Measurements from ENCODE around the gene SLC15A3. TPM values are rescaled to one million over a fixed set of nuclear protein-coding genes. Genes with fewer than 3 reads are reported as not detected.

SLC15A3 gene
- polyA plus RNA-seq, 4 donors, result 19.1 to 24.5 (median 20.6) TPM

DNA sequence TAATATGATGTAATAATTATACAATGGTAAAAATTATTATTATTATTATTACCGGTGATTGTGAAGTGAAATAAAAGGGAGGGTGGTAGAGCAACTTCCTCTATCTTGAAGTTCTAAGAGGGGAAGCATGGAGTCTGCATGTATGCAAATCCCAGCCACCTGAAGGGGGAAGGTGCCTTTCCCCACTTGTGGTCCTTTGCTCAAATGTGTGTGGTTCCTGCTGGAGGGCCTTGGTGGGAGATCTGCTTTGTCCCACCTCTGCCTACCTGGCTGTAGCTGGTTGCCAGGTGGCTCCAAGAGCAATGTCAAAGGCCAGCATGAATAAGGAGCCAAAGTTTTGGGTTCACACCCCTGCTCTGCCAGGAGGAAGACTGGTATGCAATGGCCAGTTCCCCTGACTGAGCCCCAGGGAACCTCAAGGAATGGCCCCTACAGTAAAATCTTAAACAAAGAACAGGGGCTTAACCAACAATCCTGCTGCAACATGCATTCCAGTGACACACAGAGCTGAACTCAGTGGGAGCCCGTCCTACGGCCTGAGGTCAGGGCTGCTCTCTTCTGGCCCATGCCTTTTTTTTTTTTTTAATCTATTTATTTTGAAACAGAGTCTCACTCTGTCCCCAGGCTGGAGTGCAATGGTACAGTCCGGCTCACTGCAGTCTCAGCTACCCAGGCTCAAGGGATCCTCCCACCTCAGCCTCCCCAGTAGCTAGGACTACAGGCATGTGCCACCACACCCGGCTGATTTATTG is 19.2 kb downstream of the SLC15A3 start:
- DNase-seq (ENCODE audit: low read depth in 4 of 4, low spot score in 2 of 4), result no peak

- no peak for DNase-seq (ENCODE audit: low read depth in 4 of 4, low spot score in 2 of 4)
These were observed 20.1 kb downstream of the SLC15A3 start for GRCh38 chr11:60931917-60932316.

- no peak for DNase-seq (ENCODE audit: low read depth in 4 of 4, low spot score in 2 of 4)
These were observed 21.6 kb downstream of the SLC15A3 start for GRCh38 chr11:60930394-60930793.

- DNase-seq (ENCODE audit: low read depth in 4 of 4, low spot score in 2 of 4), result no peak
These were observed 22.2 kb downstream of the SLC15A3 start for GRCh38 chr11:60929764-60930163.

DNA sequence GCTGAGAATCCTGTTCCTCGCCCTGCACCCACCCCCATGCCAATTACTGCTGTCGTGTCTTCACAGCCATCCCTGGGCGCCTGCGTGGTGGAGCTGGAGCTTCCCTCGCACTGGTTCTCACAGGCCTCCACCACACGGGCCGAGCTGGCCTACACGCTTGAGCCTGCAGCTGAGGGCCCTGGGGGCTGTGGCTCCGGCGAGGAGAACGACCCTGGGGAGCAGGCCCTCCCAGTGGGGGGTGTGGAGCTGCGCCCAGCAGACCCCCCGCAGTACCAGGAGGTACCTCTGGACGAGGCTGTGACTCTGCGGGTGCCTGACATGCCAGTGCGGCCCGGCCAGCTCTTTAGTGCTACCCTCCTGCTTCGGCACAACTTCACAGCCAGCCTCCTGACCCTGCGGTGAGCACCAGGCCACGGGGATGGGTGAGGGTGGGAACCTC is 23.4 kb downstream of the SLC15A3 start:
- DNase-seq (ENCODE audit: low read depth in 4 of 4, low spot score in 2 of 4), result no peak

DNA sequence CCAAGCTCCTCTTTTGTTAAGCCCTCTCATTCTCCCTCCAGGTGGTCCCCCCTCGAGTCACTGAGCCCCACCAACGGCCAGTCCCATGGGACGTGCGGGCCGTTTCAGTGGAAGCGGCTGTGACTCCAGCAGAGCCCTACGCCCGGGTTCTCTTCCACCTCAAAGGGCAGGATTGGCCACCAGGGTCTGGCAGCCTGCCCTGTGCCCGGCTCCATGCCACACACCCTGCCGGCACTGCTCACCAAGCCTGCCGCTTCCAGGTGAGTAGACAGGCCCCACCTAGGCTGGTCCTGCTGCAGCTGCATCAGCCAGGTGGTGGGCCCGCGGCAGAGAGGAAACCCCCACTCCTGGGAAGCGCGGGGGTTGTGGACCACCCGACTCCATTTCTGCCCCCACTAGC is 24.4 kb downstream of the SLC15A3 start:
- no peak for DNase-seq (ENCODE audit: low read depth in 4 of 4, low spot score in 2 of 4)

GRCh38 chr11:60927061-60927592 is 24.8 kb downstream of the SLC15A3 start:
- no peak for DNase-seq (ENCODE audit: low read depth in 4 of 4, low spot score in 2 of 4)

DNA sequence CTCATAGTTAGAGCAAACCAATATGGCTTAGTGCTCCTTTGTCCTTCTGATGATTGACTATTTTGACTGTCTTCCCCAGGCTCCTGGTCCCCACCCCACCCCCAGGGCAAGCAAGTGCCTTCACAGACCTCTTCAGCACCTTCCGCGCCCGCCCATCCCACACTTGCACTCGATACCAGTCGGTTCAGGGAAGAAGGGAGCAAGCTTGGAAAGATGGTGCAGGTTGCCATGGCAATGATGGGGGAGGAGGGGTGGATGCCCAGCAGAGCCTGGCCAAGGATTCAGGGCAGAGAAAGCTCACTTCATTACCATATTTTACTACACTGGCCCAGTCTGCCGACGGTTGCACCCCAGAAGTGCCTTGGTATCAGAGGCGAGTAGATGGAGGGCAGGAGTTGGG is 25.5 kb downstream of the SLC15A3 start:
- no peak for DNase-seq (ENCODE audit: low read depth in 4 of 4, low spot score in 2 of 4)

DNA sequence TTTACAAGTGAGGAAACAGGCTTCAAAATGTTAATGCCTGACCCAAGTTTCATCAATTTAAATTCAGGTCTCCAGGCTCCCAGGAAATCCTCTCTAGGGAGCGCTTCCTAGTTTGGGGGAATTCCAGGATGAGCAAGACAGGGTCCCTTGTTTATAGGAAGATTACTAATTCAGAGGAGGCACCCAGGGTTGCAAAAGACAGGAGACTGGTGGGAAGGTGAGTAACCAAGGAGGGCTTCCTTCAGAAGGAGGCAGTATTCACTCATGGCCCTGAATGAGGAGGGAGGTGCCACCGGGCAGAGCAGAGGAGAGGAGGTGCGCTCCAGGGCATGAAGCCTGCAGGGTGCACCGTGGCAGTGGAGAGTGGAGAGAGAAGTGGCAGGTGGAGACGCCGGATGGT is 26.1 kb downstream of the SLC15A3 start:
- no peak for DNase-seq (ENCODE audit: low read depth in 4 of 4, low spot score in 2 of 4)

- DNase-seq (ENCODE audit: low read depth in 4 of 4, low spot score in 2 of 4), result no peak
These were observed 26.8 kb downstream of the SLC15A3 start for GRCh38 chr11:60924906-60925853.

DNA sequence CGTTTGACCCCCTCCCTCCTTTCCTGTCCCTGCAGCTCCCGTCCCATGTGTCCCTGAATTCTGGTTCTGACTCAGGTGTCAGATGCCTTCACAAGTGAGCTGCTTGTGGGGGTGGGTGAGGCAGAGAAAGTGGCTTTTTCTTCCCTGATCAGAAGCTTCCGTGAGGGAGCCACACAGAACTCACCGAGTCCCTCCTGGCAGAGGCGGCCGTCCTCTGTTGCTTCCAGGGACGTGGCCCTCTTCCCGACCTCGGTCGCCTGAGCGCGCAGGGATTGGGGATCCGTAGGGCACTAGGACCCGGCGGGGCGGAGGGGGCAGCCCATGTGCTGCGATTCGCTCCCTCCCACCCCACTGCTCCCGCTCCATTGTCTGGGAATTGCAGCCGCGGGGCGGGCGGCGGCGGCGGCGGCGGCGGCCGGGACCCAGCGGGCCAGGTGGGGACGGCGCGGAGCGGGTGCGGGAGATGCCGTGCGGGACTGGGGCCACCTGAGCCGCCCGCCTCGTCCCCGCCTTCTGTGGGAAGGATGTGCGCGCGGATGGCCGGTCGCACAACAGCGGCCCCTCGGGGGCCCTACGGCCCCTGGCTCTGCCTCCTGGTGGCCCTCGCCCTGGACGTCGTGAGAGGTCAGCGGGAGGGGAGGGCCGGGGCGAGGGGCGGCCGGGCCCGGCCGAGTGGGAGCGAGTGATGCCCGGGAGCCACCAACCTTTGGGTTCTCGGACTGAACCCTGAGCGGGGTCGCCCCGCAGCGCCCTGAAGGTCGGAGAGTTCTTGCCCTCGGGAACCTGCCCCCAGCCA is 27.7 kb downstream of the SLC15A3 start, which contains the start of gene TMEM132A:
Gene TMEM132A, plus strand, starts transcription at position 351 of the 796 bp plus-strand sequence. Its CDS starts 174 bp downstream, at position 525.
- DNase-seq (ENCODE audit: low read depth in 4 of 4, low spot score in 2 of 4), result peak in 1 of 4 donors; percentile 52

- no peak for DNase-seq (ENCODE audit: low read depth in 4 of 4, low spot score in 2 of 4)
These were observed 28.2 kb downstream of the SLC15A3 start for GRCh38 chr11:60923800-60924109.

- DNase-seq (ENCODE audit: low read depth in 4 of 4, low spot score in 2 of 4), result no peak
These were observed 28.6 kb downstream of the SLC15A3 start for GRCh38 chr11:60923326-60923725.

DNA sequence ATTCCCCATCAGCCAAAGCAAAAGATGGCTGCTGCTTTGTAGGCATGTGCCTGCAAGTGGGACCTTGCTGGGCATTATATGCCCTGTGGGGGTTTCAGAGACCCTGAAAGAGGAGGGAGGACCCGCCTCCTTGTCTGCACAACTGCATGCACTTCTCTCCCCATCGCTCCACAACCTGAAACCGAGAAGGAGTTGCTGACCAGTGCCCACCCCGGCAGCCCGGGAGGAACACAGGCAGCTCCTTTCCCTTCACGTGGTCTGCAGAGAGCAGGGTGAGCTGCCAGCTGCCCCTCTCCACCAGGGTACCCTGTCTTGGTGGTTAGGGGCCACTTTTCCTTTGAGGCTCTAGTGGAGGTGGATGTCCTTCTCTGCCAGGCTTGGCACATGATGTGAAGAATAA is 29.1 kb downstream of the SLC15A3 start:
- DNase-seq (ENCODE audit: low read depth in 4 of 4, low spot score in 2 of 4), result no peak

DNA sequence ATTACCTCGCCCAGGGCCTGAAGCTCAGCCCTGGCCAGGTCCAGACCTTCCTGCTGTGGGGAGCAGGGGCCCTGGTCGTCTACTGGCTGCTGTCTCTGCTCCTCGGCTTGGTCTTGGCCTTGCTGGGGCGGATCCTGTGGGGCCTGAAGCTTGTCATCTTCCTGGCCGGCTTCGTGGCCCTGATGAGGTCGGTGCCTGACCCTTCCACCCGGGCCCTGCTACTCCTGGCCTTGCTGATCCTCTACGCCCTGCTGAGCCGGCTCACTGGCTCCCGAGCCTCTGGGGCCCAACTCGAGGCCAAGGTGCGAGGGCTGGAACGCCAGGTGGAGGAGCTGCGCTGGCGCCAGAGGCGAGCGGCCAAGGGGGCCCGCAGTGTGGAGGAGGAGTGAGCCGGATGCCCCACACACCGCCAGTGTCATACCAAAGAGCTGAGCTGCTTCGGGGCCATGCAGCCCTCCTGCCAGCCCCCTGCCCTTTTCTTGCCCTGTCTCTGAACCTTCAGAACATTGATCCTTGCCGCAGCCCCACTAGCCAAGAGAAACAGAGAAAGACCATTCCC is 30.1 kb downstream of the SLC15A3 start:
- no peak for DNase-seq (ENCODE audit: low read depth in 4 of 4, low spot score in 2 of 4)

DNA sequence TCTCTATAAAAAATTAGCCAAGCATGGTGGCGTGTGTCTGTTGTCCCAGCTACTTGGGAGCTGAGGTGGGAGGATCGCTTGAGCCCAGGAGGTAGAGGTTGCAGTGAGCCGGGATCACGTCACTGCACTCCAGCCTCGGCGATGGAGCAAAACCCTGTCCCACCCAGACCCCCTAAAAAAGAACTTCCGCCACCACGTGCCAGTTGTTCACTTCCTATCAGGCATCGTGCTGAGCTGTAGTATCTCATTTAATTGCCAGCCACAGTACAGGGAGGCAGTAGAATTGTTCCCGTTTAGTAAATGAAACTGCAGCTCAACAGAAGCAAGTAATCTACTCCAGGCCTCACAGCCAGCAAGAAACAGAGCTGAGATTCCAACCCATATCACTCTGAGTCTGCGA is 30.7 kb downstream of the SLC15A3 start:
- DNase-seq (ENCODE audit: low read depth in 4 of 4, low spot score in 2 of 4), result no peak

- DNase-seq (ENCODE audit: low read depth in 4 of 4, low spot score in 2 of 4), result no peak
These were observed 32.0 kb downstream of the SLC15A3 start for GRCh38 chr11:60919956-60920355.

DNA sequence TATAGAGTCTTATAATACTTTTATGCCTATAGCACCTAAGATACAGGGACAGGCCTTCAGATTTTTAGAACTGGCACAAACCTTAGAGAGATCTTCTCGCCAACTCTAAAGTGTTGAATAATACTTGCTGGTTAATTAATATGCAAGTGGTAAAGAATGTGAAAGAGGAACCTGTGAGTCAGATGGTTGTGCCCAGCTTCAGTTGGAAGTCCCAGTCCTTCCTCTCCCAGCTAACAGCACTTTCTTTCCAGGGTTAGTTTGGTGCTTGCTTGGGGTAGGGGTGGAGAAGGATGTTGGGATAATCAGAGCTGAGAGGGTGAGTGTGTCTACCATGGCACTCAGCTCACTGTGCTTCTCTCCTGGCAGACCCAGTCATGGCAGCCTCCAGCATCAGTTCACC is 32.7 kb downstream of the SLC15A3 start:
- DNase-seq (ENCODE audit: low read depth in 4 of 4, low spot score in 2 of 4), result no peak

DNA sequence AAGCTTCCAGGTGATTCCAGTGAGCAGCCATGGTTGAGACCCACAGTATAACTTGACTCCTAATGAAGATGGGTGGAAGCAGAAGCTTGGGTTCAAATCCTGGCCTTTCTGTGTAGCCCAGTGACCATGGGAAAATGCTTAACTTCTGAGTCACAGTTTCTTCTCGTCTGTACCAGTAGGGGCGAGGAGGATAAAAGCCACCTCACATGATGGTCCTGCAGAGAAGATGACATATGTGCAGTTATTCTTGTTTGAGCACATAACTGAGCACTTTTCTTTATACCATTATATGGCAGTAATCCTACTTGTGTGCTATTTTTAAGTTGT is 33.1 kb downstream of the SLC15A3 start:
- no peak for DNase-seq (ENCODE audit: low read depth in 4 of 4, low spot score in 2 of 4)

GRCh38 chr11:60918251-60918938 is 33.6 kb downstream of the SLC15A3 start:
- no peak for DNase-seq (ENCODE audit: low read depth in 4 of 4, low spot score in 2 of 4)

All from left renal cortex interstitium (tissue), 4 donors.